CD14-positive monocyte (primary cell): Measurements from ENCODE around the gene TREML4. TPM values are rescaled to one million over a fixed set of nuclear protein-coding genes. Genes with fewer than 3 reads are reported as not detected.

Source experiments
- DNase-seq, 3 donors: peaks; one replicate each; pipeline ENCODE4 v3.0.0-alpha.2; 2011 to 2022
- H2AFZ ChIP-seq: 2 replicates; pipeline ENCODE4 v1.6.0; 2012; ENCODE audit warnings: mild to moderate bottlenecking, low read depth, low read length, inconsistent platforms; ENCODE audit not compliant: insufficient read depth, poor library complexity, severe bottlenecking
- H3K27ac ChIP-seq, 2 donors: 1 replicate in 1 of 2; 2 replicates in 1 of 2; pipeline ENCODE4 v1.5.1; 2012 to 2013; ENCODE audit warnings: low read length in 2 of 2, control low read depth in 1 of 2, inconsistent platforms in 1 of 2, low read depth in 1 of 2, mild to moderate bottlenecking in 1 of 2
- H3K27me3 ChIP-seq, 2 donors: one replicate each; pipeline versions ENCODE4 v1.6.0 to v1.6.1; 2011 to 2013; ENCODE audit warnings: low read length in 2 of 2; ENCODE audit not compliant: control insufficient read depth in 2 of 2, insufficient read depth in 2 of 2
- H3K36me3 ChIP-seq, 2 donors: replicated peaks in 1 of 2; 1 replicate in 1 of 2; 2 replicates in 1 of 2; pipeline versions ENCODE4 v1.5.1 to v1.6.1; 2012 to 2013; ENCODE audit warnings: low read length in 2 of 2, control low read depth in 1 of 2, inconsistent platforms in 1 of 2, mild to moderate bottlenecking in 1 of 2; ENCODE audit not compliant: insufficient read depth in 2 of 2, control insufficient read depth in 1 of 2
- H3K4me1 ChIP-seq, 2 donors: 1 replicate in 1 of 2; 2 replicates in 1 of 2; pipeline versions ENCODE4 v1.5.1 to v1.6.1; 2012 to 2013; ENCODE audit warnings: low read length in 2 of 2, control low read depth in 1 of 2, inconsistent platforms in 1 of 2, mild to moderate bottlenecking in 1 of 2, moderate library complexity in 1 of 2; ENCODE audit not compliant: insufficient read depth in 2 of 2, control insufficient read depth in 1 of 2
- H3K4me2 ChIP-seq: replicated peaks from 2 replicates; pipeline ENCODE3; 2012; ENCODE audit warnings: low read length, moderate library complexity, mild to moderate bottlenecking; ENCODE audit not compliant: poor library complexity, severe bottlenecking; ENCODE audit errors: extremely low read depth
- H3K4me3 ChIP-seq, 3 experiments: fragments of 200-600 bp in 1 of 3; sonication (generic) in 1 of 3; replicated peaks in 1 of 3; 1 replicate in 2 of 3; 2 replicates in 1 of 3; pipeline ENCODE4 v1.5.1; 2011 to 2013; ENCODE audit warnings: low read length in 3 of 3, mild to moderate bottlenecking in 3 of 3, control low read depth in 2 of 3, low read depth in 2 of 3, inconsistent platforms in 1 of 3, moderate library complexity in 1 of 3
- H3K79me2 ChIP-seq: 2 replicates; pipeline ENCODE4 v1.6.0; 2012; ENCODE audit warnings: mild to moderate bottlenecking, control low read depth, inconsistent platforms, low read length, moderate library complexity; ENCODE audit not compliant: insufficient read depth
- H3K9ac ChIP-seq: 2 replicates; pipeline ENCODE4 v1.6.0; 2017; ENCODE audit warnings: low read length, mild to moderate bottlenecking; ENCODE audit not compliant: insufficient read depth, poor library complexity, severe bottlenecking
- H3K9me3 ChIP-seq, 2 donors: replicated peaks in 1 of 2; 1 replicate in 1 of 2; 2 replicates in 1 of 2; pipeline versions ENCODE4 v1.5.1 to v1.6.1; 2012 to 2013; ENCODE audit warnings: low read length in 2 of 2, control low read depth in 1 of 2; ENCODE audit not compliant: control insufficient read depth in 1 of 2, insufficient read depth in 1 of 2
- H4K20me1 ChIP-seq: 2 replicates; pipeline ENCODE4 v1.6.0; 2012; ENCODE audit warnings: mild to moderate bottlenecking, low read length, control low read depth, moderate library complexity; ENCODE audit not compliant: insufficient read depth
- H3K27ac Mint-ChIP-seq, 7 donors: one replicate each; pipeline ENCODE4 v1.8.0; 2020; ENCODE audit warnings: mild to moderate bottlenecking in 7 of 7, mixed read lengths in 7 of 7, moderate library complexity in 6 of 7, inconsistent platforms in 2 of 7
- H3K27me3 Mint-ChIP-seq, 3 donors: one replicate each; pipeline ENCODE4 v1.8.0; 2021 to 2022; ENCODE audit warnings: low read depth in 3 of 3, mild to moderate bottlenecking in 3 of 3, mixed read lengths in 3 of 3, moderate library complexity in 3 of 3, inconsistent platforms in 1 of 3
- H3K36me3 Mint-ChIP-seq, 2 donors: one replicate each; pipeline ENCODE4 v1.8.0; 2020; ENCODE audit warnings: mixed read lengths in 2 of 2, inconsistent platforms in 1 of 2, mild to moderate bottlenecking in 1 of 2
- H3K4me1 Mint-ChIP-seq: one replicate; pipeline ENCODE4 v1.8.0; 2020; ENCODE audit warnings: mild to moderate bottlenecking, mixed read lengths
- H3K4me3 Mint-ChIP-seq, 2 donors: one replicate each; pipeline ENCODE4 v1.8.0; 2020; ENCODE audit warnings: mild to moderate bottlenecking in 2 of 2, mixed read lengths in 2 of 2, moderate library complexity in 1 of 2
- H3K9me3 Mint-ChIP-seq, 7 donors: one replicate each; pipeline ENCODE4 v1.8.0; 2020 to 2022; ENCODE audit warnings: mixed read lengths in 7 of 7, mild to moderate bottlenecking in 6 of 7, moderate library complexity in 6 of 7, inconsistent platforms in 2 of 7
- WGBS: methylation state at CpG from one replicate; pipeline ENCODE4 v1.1.5; 2013; ENCODE audit warnings: missing lambda C conversion rate; ENCODE audit not compliant: insufficient coverage; 5-methylcytosine and 5-hydroxymethylcytosine counted together
- intact Hi-C, 2 donors: fragments of 100-400 bp; cut with micrococcal nuclease; formaldehyde crosslinking; loops; one replicate each; pipeline versions ENCODE4 v1.15.0 to v1.15.1; 2023
- polyA plus RNA-seq, 3 donors: library from polyadenylated mRNA; depleted of rRNA in 1 of 3; unstranded in 2 of 3; stranded (reverse) in 1 of 3; fragments of 300-500 nt in 2 of 3; fragments of >200 nt in 1 of 3; fragmentation: Illumina TruSeq in 2 of 3; gene quantifications; 1 replicate in 2 of 3; 2 replicates in 1 of 3; pipeline ENCODE4 v1.2.3, GENCODE V29; 2012 to 2021
- TF ChIP-seq, protein P1 (sequence below): fragments of 200-600 bp; IDR thresholded peaks from one replicate; pipeline ENCODE4 v1.8.0; 2022; ENCODE audit warnings: antibody characterized with exemption, mild to moderate bottlenecking

The TREML4 gene
- polyA plus RNA-seq, 3 donors, result not detected

GRCh38 chr6:41191569-41191968 is 36.6 kb upstream of the TREML4 start:
- no peaks in the 10 kb centered on the region for H4K20me1 ChIP-seq
- no peaks in the 10 kb centered on the region for H3K27me3 ChIP-seq
- peaks cover 14 to 15% of the 10 kb centered on the region in 2 donors for H3K9me3 ChIP-seq
- H3K36me3 Mint-ChIP-seq, result peaks cover 13 to 24% of the 10 kb centered on the region in 2 donors
- peak in 2 of 3 donors; percentile 44 to 55 for DNase-seq
- peaks cover 0 to 5% (median 1%) of the 10 kb centered on the region in 3 donors for H3K27me3 Mint-ChIP-seq
- no peak overlapping the region for H3K4me2 ChIP-seq
- H3K27ac ChIP-seq, result no peak overlapping the region
- TF ChIP-seq, protein P1, sequence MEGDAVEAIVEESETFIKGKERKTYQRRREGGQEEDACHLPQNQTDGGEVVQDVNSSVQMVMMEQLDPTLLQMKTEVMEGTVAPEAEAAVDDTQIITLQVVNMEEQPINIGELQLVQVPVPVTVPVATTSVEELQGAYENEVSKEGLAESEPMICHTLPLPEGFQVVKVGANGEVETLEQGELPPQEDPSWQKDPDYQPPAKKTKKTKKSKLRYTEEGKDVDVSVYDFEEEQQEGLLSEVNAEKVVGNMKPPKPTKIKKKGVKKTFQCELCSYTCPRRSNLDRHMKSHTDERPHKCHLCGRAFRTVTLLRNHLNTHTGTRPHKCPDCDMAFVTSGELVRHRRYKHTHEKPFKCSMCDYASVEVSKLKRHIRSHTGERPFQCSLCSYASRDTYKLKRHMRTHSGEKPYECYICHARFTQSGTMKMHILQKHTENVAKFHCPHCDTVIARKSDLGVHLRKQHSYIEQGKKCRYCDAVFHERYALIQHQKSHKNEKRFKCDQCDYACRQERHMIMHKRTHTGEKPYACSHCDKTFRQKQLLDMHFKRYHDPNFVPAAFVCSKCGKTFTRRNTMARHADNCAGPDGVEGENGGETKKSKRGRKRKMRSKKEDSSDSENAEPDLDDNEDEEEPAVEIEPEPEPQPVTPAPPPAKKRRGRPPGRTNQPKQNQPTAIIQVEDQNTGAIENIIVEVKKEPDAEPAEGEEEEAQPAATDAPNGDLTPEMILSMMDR, result peak; percentile 75
- H3K9me3 Mint-ChIP-seq, result peaks cover 11 to 17% (median 14%) of the 10 kb centered on the region in 7 donors
- H3K79me2 ChIP-seq, result no peaks in the 10 kb centered on the region
- H3K9ac ChIP-seq, result no peak overlapping the region
- H2AFZ ChIP-seq, result peak overlapping the region; percentile 34
- peaks cover 33% of the 10 kb centered on the region in 2 donors for H3K4me1 ChIP-seq
- no peaks in the 10 kb centered on the region for H3K36me3 ChIP-seq
- H3K4me3 Mint-ChIP-seq, result no peak overlapping the region
- WGBS, result 32% methylated on average over 6 of the region's 6 CpGs
- H3K4me1 Mint-ChIP-seq, result peaks cover 37% of the 10 kb centered on the region
- no peak overlapping the region for H3K4me3 ChIP-seq
- peak overlapping the region in 2 of 7 donors; percentile 15 to 79 for H3K27ac Mint-ChIP-seq
- intact Hi-C loops, result no loop called here

- no peak overlapping the region for H3K4me3 ChIP-seq
- H3K27me3 Mint-ChIP-seq, result peaks cover 0 to 5% (median 1%) of the 10 kb centered on the region in 3 donors
- H3K9me3 Mint-ChIP-seq, result peaks cover 11 to 17% (median 14%) of the 10 kb centered on the region in 7 donors
- no peak overlapping the region for H3K4me3 Mint-ChIP-seq
- H3K4me1 ChIP-seq, result peaks cover 18 to 21% of the 10 kb centered on the region in 2 donors
- H3K9ac ChIP-seq, result no peak overlapping the region
- peaks cover 14 to 15% of the 10 kb centered on the region in 2 donors for H3K9me3 ChIP-seq
- H3K4me1 Mint-ChIP-seq, result peaks cover 31% of the 10 kb centered on the region
- H3K79me2 ChIP-seq, result no peaks in the 10 kb centered on the region
- no peak overlapping the region for H3K4me2 ChIP-seq
- H3K36me3 ChIP-seq, result no peaks in the 10 kb centered on the region
- TF ChIP-seq, protein P1, result no peak
- no peak for DNase-seq
- intact Hi-C loops, result no loop called here
- H3K27ac Mint-ChIP-seq, result peak overlapping the region in 2 of 7 donors; percentile 37 to 54
- H3K27me3 ChIP-seq, result no peaks in the 10 kb centered on the region
- no peak overlapping the region for H2AFZ ChIP-seq
- WGBS, result 92% methylated on average over 3 of the region's 5 CpGs
- H3K27ac ChIP-seq, result no peak overlapping the region
- no peaks in the 10 kb centered on the region for H4K20me1 ChIP-seq
- peaks cover 24 to 34% of the 10 kb centered on the region in 2 donors for H3K36me3 Mint-ChIP-seq
Measured at GRCh38 chr6:41193171-41193734, 34.9 kb upstream of the TREML4 start.
